HG02852 (cell line): ENCODE measurements around the gene NDUFAF8.

ENCODE experiments used
- ATAC-seq: cut with Tn5 transposase; IDR thresholded peaks from one replicate; pipeline ENCODE4 v1.9.1; 2021; ENCODE audit warnings: mild to moderate bottlenecking, moderate library complexity; ENCODE audit not compliant: unreplicated experiment

The NDUFAF8 gene

GRCh38 chr17:81200695-81201580, 38.2 kb upstream of the NDUFAF8 start:
- ATAC-seq: no peak

- ATAC-seq: no peak
These were observed 36.8 kb upstream of the NDUFAF8 start for GRCh38 chr17:81202318-81202717.

GRCh38 chr17:81203136-81203535, 36.0 kb upstream of the NDUFAF8 start:
- no peak for ATAC-seq

- ATAC-seq: no peak
These were observed 34.5 kb upstream of the NDUFAF8 start for GRCh38 chr17:81204578-81204977.

DNA sequence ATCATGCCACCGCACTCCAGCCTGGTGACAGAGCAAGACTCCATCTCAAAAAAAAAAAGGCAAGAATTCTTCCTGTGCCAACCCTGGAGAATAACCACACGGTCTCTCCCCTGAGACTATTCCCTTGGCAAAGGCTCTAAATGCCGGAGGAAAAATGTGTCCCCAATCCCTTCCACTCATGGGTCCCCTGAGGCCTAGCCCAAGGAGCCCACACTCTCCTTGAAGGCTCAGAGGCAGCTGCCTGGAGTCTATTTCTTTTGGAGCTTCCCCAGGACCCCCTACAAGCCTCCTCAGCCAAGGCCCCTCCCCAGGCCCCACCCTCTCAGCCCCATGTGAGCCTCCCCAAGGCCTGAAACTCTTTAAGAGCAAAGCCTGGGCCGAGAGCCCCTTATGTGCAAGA, 33.0 kb upstream of the NDUFAF8 start:
- no peak for ATAC-seq

DNA sequence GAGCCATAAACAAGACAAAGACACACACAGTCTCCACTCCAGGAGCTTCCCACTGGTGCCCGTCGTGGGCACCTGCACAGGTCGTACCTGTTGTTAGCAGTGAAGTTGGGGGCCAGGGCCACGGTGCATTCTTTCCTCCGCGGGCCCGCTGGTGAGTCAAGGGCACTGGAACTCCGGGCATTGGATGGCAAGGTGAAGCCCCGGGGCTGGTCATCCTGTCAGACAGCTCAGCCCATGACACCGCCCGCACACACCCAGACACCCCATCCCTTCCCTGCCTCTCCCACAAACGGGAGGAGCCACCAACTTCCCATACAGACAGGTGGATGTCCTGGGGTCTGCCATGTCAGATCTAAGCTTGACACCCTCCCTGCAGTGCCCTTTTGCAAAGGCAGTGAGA, 32.5 kb upstream of the NDUFAF8 start:
- ATAC-seq: no peak

- no peak for ATAC-seq
These were observed 31.2 kb upstream of the NDUFAF8 start for GRCh38 chr17:81207610-81208581.

- ATAC-seq: no peak
These were observed 30.5 kb upstream of the NDUFAF8 start for GRCh38 chr17:81208651-81209050.

DNA sequence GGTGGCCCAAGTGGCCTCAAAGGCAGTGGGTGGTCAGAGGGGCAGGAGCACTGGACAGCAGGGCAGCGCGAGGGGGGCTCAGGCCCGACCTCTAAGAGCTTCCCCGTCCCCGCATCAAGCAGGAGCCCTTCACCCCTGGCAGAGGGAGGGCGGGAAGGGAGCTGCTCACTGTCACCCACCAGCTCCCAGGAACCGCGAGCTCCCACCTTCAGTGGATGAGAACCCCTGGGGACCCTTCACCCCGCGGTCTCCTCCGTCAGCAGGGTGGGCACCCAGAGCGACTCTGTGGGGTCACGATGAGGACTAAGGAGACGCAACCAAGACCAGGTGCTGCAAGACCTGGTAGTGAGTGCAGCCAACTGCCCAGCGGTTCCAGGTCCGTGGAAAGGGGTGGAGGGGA, 30.0 kb upstream of the NDUFAF8 start:
- no peak for ATAC-seq

- no peak for ATAC-seq
These were observed 28.7 kb upstream of the NDUFAF8 start for GRCh38 chr17:81210466-81210865.

- ATAC-seq: no peak
These were observed 28.2 kb upstream of the NDUFAF8 start for GRCh38 chr17:81210868-81211267.

DNA sequence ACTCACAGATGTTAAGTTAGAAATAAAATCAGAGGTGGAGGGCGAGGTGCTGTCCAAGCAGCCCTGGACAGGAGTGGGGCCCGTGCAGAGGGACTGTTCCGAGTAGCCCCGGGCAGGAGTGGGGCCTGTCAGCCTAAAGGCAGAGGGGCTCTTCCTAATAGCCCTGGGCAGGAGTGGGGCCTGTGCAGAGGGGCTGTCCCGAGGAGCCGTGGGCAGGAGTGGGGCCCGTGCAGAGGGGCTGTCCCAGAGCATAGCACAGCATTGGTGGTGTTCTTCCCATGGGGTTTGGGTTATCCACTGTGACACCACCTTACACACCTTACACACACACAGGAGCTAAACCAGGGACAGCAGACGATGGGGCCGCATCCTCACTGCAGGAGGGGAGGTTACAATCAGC, 26.8 kb upstream of the NDUFAF8 start:
- no peak for ATAC-seq

DNA sequence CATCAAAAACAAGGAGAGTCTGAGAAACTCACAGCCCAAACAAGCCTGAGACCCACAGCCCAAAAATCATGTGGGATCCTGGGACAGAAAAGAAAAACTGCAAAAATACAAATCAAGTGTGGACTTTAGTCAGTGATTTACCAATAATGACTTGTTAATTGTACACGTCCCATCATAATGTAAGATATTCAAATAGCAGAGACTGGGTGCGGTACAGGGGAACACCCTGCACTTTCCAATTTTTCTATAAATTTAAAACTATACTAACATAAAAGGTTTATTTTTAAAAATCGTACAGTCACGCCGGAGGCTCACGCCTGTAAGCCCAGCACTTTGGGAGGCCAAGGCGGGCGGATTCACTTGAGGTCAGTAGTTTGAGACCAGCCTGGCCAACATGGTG, 25.1 kb upstream of the NDUFAF8 start:
- no peak for ATAC-seq

- ATAC-seq: no peak
These were observed 21.6 kb upstream of the NDUFAF8 start for GRCh38 chr17:81217491-81217890.

GRCh38 chr17:81218459-81218858, 20.7 kb upstream of the NDUFAF8 start:
- no peak for ATAC-seq

DNA sequence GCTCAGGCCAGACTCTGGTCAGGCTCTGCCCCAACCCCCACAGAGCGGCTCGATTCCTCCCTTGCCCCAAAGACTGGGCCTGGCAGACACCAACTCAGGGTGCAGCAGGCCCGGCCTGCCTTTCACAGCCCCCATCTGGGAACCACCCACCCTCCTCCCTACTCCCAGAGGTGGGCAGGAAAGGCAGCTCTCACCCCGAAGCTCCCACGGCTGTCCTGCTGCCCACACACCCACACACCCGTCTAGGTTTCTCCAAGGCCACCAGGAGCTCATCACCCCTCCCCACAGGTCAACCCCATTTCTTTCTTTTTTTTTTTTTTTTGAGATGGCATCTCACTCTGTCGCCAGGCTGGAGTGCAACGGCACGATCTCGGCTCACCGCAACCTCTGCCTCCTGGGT, 20.1 kb upstream of the NDUFAF8 start:
- ATAC-seq: no peak

GRCh38 chr17:81219476-81220180, 19.5 kb upstream of the NDUFAF8 start:
- no peak for ATAC-seq

DNA sequence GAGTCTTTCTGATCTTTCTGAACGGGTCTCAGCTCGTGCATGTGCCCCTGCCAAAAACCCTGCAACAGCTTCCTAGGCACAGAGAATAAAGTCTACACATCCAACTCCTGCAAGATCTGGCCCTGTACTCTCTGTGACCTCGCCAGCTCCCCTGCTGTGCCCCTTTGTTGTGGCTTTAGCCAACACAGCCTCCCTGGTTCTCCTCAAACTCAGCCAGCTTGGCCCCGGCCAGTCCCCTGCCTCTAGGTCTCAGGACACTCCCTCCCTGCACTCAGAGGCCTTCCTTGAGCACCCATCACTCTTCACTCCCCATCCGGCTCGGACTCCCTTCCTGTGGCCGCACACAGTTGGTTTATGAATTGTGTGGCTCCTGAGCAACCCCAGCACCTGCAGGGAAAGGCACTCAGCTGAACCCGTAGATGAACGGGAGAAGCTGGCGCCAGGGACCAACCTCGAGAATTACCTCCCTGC, 17.7 kb upstream of the NDUFAF8 start:
- ATAC-seq: no peak

- no peak for ATAC-seq
These were observed 17.1 kb upstream of the NDUFAF8 start for GRCh38 chr17:81221842-81222619.

DNA sequence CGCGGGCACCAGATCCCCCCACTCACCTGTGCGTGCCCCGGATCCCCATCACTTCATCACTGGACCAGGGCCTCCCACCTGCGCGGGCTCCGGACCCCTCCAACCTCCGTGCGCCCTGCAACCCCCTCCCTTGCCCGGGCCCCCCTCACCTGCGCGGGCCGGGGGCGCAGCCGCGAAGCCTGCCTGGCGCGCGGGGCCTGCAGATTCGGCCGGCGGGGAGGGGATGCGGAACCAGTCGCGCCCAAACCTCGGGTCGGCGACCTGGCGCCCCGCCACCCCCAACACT, 16.6 kb upstream of the NDUFAF8 start:
- peak; percentile 10 for ATAC-seq
